Measurements from ENCODE around the gene JAK1. TPM values are rescaled to one million over a fixed set of nuclear protein-coding genes. Genes with fewer than 3 reads are reported as not detected.
"Not testable (repeated sequence)": the region's sequence is repeated elsewhere in the genome, so short reads cannot be mapped to it uniquely, and the experiment has no call there.

JAK1 gene
- total and polyA plus RNA-seq, 4 donors, result 81.4 to 109 (median 103) TPM

DNA sequence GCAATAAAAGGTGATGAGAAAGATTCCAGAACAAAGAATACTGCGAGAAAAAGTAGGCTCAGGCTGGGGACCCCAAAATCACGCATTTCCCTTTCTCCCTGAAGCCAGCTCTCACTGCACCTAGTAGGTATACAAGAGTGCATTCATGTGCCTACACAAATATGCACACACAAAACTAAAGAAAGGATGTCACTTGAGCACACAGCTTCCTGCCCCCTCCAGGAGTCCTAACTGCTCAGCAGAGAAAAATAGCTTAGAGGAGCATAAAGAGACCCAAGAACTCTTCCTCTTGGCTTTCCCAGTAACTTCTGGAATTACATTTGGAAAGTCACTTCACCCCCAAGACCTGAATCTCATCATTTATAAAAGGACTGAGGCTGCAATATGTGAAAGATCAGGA is 38.0 kb downstream of the JAK1 start:
- Histone ChIP-seq H3K4me3 (ENCODE audit: low read depth, low read length) (no peak overlapping the region), H3K4me1 (ENCODE audit: control insufficient read depth, insufficient read depth, low read length) (peaks cover 3% of the 10 kb centered on the region), H3K9me3 (ENCODE audit: control insufficient read depth, insufficient read depth, low read length) (no peaks in the 10 kb centered on the region), H3K27me3 (ENCODE audit: control insufficient read depth, insufficient read depth, low read length) (no peaks in the 10 kb centered on the region), H3K36me3 (ENCODE audit: control insufficient read depth, insufficient read depth, low read length) (no peaks in the 10 kb centered on the region), H3K27ac (ENCODE audit: low read depth, low read length) (no peak overlapping the region)
- no CpG with 5 or more reads among the region's 2 CpGs for WGBS (ENCODE audit: insufficient coverage)
- DNase-seq (ENCODE audit: low read depth in 4 of 6, low spot score in 6 of 6), result no peak

DNA sequence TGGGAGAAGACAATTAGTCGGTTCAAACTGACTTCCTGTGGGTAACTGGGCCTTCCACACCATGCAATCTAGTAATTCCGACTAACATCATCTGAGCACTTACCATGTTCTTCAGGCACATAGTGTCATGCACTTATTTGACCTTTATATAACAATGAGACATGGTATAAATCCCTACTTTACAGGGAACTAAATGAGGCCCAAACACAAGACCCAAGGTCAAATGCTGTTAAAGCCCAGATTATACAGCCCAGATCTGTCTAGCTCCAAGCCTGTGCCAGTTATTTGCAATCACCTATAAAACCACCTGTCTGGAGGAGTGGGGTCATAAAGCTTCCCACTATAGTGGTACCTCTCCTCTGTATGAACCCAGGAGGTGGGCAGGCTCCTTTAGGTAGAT is 40.8 kb downstream of the JAK1 start:
- H3K4me3 ChIP-seq (ENCODE audit: low read depth, low read length), result no peak overlapping the region
- no peak overlapping the region for H3K27ac ChIP-seq (ENCODE audit: low read depth, low read length)
- H3K9me3 ChIP-seq (ENCODE audit: control insufficient read depth, insufficient read depth, low read length), result no peaks in the 10 kb centered on the region
- no peaks in the 10 kb centered on the region for H3K36me3 ChIP-seq (ENCODE audit: control insufficient read depth, insufficient read depth, low read length)
- H3K27me3 ChIP-seq (ENCODE audit: control insufficient read depth, insufficient read depth, low read length), result no peaks in the 10 kb centered on the region
- H3K4me1 ChIP-seq (ENCODE audit: control insufficient read depth, insufficient read depth, low read length), result peaks cover 3% of the 10 kb centered on the region
- WGBS (ENCODE audit: insufficient coverage), result 80% methylated on average over 1 of the region's 2 CpGs
- DNase-seq (ENCODE audit: low read depth in 4 of 6, low spot score in 6 of 6), result no peak

DNA sequence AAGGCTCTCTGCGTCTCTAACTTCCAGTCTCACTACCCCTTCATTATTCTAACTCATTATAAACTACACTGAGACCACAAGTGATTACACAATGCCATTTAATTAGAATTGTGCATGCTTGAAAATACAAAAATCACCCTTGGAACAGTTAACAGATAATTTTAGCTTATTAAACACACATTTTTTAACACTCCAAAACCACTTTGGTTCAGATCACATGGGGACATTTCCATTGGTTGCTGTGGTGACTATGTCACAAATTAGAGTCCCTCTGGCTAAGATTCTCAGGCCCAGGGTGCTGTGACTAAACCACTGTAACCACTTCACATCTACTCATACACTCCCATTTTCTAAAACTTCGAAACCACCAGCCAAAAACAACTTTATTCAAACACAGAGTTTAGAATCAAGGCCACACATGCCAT is 43.0 kb downstream of the JAK1 start:
- WGBS (ENCODE audit: insufficient coverage), result 0% methylated on average over 1 of the region's 2 CpGs
- no peaks in the 10 kb centered on the region for H3K9me3 ChIP-seq (ENCODE audit: control insufficient read depth, insufficient read depth, low read length)
- peaks cover 3% of the 10 kb centered on the region for H3K4me1 ChIP-seq (ENCODE audit: control insufficient read depth, insufficient read depth, low read length)
- peak in 1 of 6 donors; percentile 45 for DNase-seq (ENCODE audit: low read depth in 4 of 6, low spot score in 6 of 6)
- no peak overlapping the region for H3K4me3 ChIP-seq (ENCODE audit: low read depth, low read length)
- H3K27me3 ChIP-seq (ENCODE audit: control insufficient read depth, insufficient read depth, low read length), result no peaks in the 10 kb centered on the region
- H3K36me3 ChIP-seq (ENCODE audit: control insufficient read depth, insufficient read depth, low read length), result no peaks in the 10 kb centered on the region
- H3K27ac ChIP-seq (ENCODE audit: low read depth, low read length), result no peak overlapping the region

DNA sequence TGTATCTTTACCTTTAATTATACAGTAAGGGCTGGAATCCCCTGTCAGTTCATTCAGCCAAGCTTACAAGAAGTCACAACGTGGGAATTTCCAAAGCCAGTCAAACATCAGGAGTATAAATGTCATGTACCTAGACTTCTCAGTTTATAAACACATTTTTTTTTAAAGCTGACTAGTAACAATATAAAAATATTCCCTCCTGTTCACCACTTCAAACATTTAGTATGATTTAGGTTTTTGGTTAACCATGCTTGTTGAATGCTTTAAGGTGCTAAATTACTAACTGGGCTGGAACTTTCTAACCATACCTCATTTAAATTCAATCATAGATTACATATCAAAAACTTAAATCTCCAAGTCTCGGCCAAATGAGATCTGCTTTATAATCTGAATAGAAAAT is 44.0 kb downstream of the JAK1 start:
- no peak for DNase-seq (ENCODE audit: low read depth in 4 of 6, low spot score in 6 of 6)
- Histone ChIP-seq H3K27ac (ENCODE audit: low read depth, low read length) (no peak overlapping the region), H3K36me3 (ENCODE audit: control insufficient read depth, insufficient read depth, low read length) (no peaks in the 10 kb centered on the region), H3K4me1 (ENCODE audit: control insufficient read depth, insufficient read depth, low read length) (no peaks in the 10 kb centered on the region), H3K4me3 (ENCODE audit: low read depth, low read length) (no peak overlapping the region), H3K9me3 (ENCODE audit: control insufficient read depth, insufficient read depth, low read length) (no peaks in the 10 kb centered on the region), H3K27me3 (ENCODE audit: control insufficient read depth, insufficient read depth, low read length) (no peaks in the 10 kb centered on the region)
- WGBS (ENCODE audit: insufficient coverage), result no CpG with 5 or more reads among the region's 2 CpGs

DNA sequence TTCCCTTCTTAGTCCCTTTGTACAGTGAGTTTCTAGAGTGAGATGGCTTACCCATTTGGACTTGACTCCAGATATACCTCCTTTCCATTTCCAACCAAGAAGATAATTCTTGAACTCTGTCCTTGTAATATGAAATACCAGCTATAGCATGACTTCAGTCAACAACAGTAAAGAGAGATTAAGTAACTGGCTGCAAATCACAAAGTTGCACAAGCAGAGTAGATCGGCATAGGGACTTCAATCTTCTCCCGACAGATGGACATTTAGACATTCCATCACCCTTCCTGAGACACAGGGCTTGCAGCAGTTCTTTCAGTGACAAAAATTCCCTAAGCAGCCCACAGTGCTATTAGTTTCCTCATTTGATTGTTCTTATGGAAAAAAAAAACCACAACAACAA is 44.6 kb downstream of the JAK1 start:
- H3K27ac ChIP-seq (ENCODE audit: low read depth, low read length), result no peak overlapping the region
- no peaks in the 10 kb centered on the region for H3K27me3 ChIP-seq (ENCODE audit: control insufficient read depth, insufficient read depth, low read length)
- no peaks in the 10 kb centered on the region for H3K4me1 ChIP-seq (ENCODE audit: control insufficient read depth, insufficient read depth, low read length)

DNA sequence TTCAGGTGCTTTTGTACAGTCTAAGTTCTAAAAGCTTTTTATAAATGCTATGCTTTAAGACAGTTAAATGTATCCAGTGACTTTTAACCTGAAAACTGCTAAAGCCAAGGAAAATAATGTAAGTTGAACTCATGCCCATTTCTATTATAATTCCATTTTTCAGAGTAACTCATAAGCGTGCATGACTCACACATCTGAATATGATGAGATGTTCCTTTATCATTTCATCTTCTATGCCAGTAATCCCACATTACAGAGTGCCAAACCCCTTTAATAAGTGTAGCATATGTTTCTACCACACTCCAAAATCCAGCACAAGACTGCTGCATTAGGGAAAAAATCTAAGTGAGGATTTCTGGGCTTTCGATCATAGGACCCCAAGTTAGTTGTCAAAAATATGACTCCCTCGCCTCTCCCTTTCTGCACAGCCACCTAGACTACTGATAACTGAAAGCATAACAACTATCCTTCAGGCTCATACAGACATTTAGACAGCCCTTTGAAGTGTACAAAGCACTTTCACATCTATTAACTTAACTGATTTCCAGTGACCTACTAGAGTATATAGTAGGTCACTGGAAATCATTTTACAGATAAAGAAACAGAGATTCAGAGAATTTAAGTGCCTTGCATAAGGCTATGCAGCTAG is 45.3 kb downstream of the JAK1 start:
- DNase-seq (ENCODE audit: low read depth in 4 of 6, low spot score in 6 of 6), result peak in 1 of 6 donors; percentile 16
- Histone ChIP-seq H3K36me3 (ENCODE audit: control insufficient read depth, insufficient read depth, low read length) (no peaks in the 10 kb centered on the region), H3K4me3 (ENCODE audit: low read depth, low read length) (no peak overlapping the region), H3K4me1 (ENCODE audit: control insufficient read depth, insufficient read depth, low read length) (no peaks in the 10 kb centered on the region), H3K27ac (ENCODE audit: low read depth, low read length) (no peak overlapping the region), H3K9me3 (ENCODE audit: control insufficient read depth, insufficient read depth, low read length) (no peaks in the 10 kb centered on the region), H3K27me3 (ENCODE audit: control insufficient read depth, insufficient read depth, low read length) (no peaks in the 10 kb centered on the region)
- WGBS (ENCODE audit: insufficient coverage), result no CpG with 5 or more reads among the region's 3 CpGs

More for the DNA sequence above, 44.6 kb downstream of the JAK1 start:
- H3K9me3 ChIP-seq (ENCODE audit: control insufficient read depth, insufficient read depth, low read length), result no peaks in the 10 kb centered on the region
- DNase-seq (ENCODE audit: low read depth in 4 of 6, low spot score in 6 of 6), result no peak
- H3K36me3 ChIP-seq (ENCODE audit: control insufficient read depth, insufficient read depth, low read length), result no peaks in the 10 kb centered on the region
- WGBS (ENCODE audit: insufficient coverage), result 86% methylated on average over 1 of the region's 2 CpGs
- H3K4me3 ChIP-seq (ENCODE audit: low read depth, low read length), result no peak overlapping the region

DNA sequence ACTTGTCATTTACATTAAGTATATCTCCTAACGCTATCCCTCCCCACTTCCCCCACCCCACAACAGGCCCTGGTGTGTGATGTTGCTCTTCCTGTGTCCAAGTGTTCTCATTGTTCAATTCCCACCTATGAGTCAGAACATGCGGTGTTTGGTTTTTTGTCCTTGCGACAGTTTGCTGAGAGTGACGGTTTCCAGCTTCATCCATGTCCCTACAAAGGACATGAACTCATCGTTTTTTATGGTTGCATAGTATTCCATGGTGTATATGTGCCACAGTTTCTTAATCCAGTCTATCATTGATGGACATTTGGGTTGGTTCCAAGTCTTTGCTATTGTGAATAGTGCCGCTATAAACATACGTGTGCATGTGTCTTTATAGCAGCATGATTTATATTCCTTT is 47.2 kb downstream of the JAK1 start:
- not testable (repeated sequence) for H3K27me3 ChIP-seq (ENCODE audit: control insufficient read depth, insufficient read depth, low read length)

DNA sequence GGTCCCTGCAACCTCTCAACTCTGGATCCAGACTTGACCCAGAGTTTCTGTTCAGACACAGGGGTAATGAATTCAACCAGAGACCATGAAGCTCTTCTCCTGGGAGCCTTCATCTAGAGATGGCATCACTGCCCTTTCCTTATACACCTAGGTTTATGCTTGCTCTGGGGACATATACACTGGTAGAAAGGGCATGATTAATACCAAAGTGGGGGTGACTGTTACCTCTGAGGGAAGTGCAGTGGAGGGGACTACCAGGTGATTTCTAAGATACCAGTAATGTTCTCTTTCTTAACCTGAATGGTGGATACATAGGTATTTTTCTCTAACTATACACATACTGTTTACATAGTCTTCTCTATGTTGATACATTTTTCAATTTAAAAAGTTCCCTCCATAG is 48.4 kb downstream of the JAK1 start:
- no peak overlapping the region for H3K4me3 ChIP-seq (ENCODE audit: low read depth, low read length)
- H3K27ac ChIP-seq (ENCODE audit: low read depth, low read length), result no peak overlapping the region
- no peak for DNase-seq (ENCODE audit: low read depth in 4 of 6, low spot score in 6 of 6)
- no peaks in the 10 kb centered on the region for H3K4me1 ChIP-seq (ENCODE audit: control insufficient read depth, insufficient read depth, low read length)
- H3K36me3 ChIP-seq (ENCODE audit: control insufficient read depth, insufficient read depth, low read length), result no peaks in the 10 kb centered on the region
- no peaks in the 10 kb centered on the region for H3K27me3 ChIP-seq (ENCODE audit: control insufficient read depth, insufficient read depth, low read length)
- H3K9me3 ChIP-seq (ENCODE audit: control insufficient read depth, insufficient read depth, low read length), result no peaks in the 10 kb centered on the region

More for the DNA sequence above, 47.2 kb downstream of the JAK1 start:
- H3K9me3 ChIP-seq (ENCODE audit: control insufficient read depth, insufficient read depth, low read length); H3K36me3 ChIP-seq (ENCODE audit: control insufficient read depth, insufficient read depth, low read length); H3K4me1 ChIP-seq (ENCODE audit: control insufficient read depth, insufficient read depth, low read length); DNase-seq (ENCODE audit: low read depth in 4 of 6, low spot score in 6 of 6); H3K4me3 ChIP-seq (ENCODE audit: low read depth, low read length); H3K27ac ChIP-seq (ENCODE audit: low read depth, low read length): not testable (repeated sequence)
- no CpG with 5 or more reads among the region's 7 CpGs for WGBS (ENCODE audit: insufficient coverage)

DNA sequence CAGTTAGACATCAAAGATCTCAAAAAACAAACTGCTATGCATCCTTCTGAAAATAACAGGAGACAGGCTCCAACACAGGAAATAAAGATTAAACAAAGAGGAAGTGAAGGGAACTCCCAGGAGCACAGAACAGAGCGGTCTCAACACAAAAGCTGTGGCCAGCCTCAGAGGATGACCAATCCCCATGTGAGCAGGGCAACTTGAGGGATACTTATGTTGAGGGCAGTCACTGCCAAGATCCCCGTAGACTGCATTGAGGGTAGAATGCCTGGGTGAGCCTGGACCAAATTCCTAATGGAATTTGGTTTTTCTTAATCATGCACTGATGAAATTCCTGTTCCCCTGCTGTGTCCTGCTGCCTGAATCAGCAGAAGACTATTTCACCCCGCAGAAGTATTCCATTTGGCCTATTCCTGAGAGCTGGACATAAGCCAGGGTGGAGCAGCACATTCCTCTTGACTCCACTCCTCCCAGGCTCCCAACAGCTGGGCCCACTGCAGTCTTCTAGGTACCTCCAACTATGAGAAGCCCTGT is 49.0 kb downstream of the JAK1 start:
- no peak overlapping the region for H3K27ac ChIP-seq (ENCODE audit: low read depth, low read length)
- DNase-seq (ENCODE audit: low read depth in 4 of 6, low spot score in 6 of 6), result no peak

More for the DNA sequence above, 49.0 kb downstream of the JAK1 start:
- 70% methylated on average over 3 of the region's 3 CpGs for WGBS (ENCODE audit: insufficient coverage)
- Histone ChIP-seq H3K36me3 (ENCODE audit: control insufficient read depth, insufficient read depth, low read length) (no peaks in the 10 kb centered on the region), H3K4me1 (ENCODE audit: control insufficient read depth, insufficient read depth, low read length) (no peaks in the 10 kb centered on the region), H3K4me3 (ENCODE audit: low read depth, low read length) (no peak overlapping the region), H3K9me3 (ENCODE audit: control insufficient read depth, insufficient read depth, low read length) (no peaks in the 10 kb centered on the region), H3K27me3 (ENCODE audit: control insufficient read depth, insufficient read depth, low read length) (no peaks in the 10 kb centered on the region)

All from spinal cord (tissue), 10 donors.